Measurements from ENCODE around the gene DAB1.
"Not testable (repeated sequence)": the region's sequence is repeated elsewhere in the genome, so short reads cannot be mapped to it uniquely, and the experiment has no call there.

The DAB1 gene

GRCh38 chr1:57111175-57111574 lies 312.7 kb downstream of the DAB1 start:
- DNase-seq = no peak

- no peak for DNase-seq
Observed at GRCh38 chr1:57109883-57110282, 314.0 kb downstream of the DAB1 start.

- DNase-seq = no peak
Observed at GRCh38 chr1:57109247-57109646, 314.6 kb downstream of the DAB1 start.

GRCh38 chr1:57106296-57106695 lies 317.6 kb downstream of the DAB1 start:
- DNase-seq = no peak

- no peak for DNase-seq
Observed at GRCh38 chr1:57102561-57103326, 321.1 kb downstream of the DAB1 start.

GRCh38 chr1:57101209-57101608 lies 322.7 kb downstream of the DAB1 start:
- no peak for DNase-seq

GRCh38 chr1:57094749-57095148 lies 329.1 kb downstream of the DAB1 start:
- DNase-seq = no peak

- DNase-seq = no peak
Observed at GRCh38 chr1:57093122-57093521, 330.7 kb downstream of the DAB1 start.

GRCh38 chr1:57091642-57092041 lies 332.2 kb downstream of the DAB1 start:
- no peak for DNase-seq

- DNase-seq = no peak
Observed at GRCh38 chr1:57089855-57090254, 334.0 kb downstream of the DAB1 start.

- DNase-seq = no peak
Observed at GRCh38 chr1:57089221-57089620, 334.6 kb downstream of the DAB1 start.

GRCh38 chr1:57088653-57089052 lies 335.2 kb downstream of the DAB1 start:
- no peak for DNase-seq

- not testable (repeated sequence) for DNase-seq
Observed at GRCh38 chr1:57087660-57088059, 336.2 kb downstream of the DAB1 start.

GRCh38 chr1:57086154-57086553 lies 337.7 kb downstream of the DAB1 start:
- DNase-seq = no peak

GRCh38 chr1:57084701-57085100 lies 339.2 kb downstream of the DAB1 start:
- no peak for DNase-seq

GRCh38 chr1:57082711-57083439 lies 341.0 kb downstream of the DAB1 start:
- no peak for DNase-seq

- no peak for DNase-seq
Observed at GRCh38 chr1:57079454-57080157, 344.3 kb downstream of the DAB1 start.

GRCh38 chr1:57072401-57073110 lies 351.3 kb downstream of the DAB1 start:
- no peak for DNase-seq

GRCh38 chr1:57067863-57068262 lies 356.0 kb downstream of the DAB1 start:
- no peak for DNase-seq

GRCh38 chr1:57066980-57067610 lies 356.8 kb downstream of the DAB1 start:
- no peak for DNase-seq

GRCh38 chr1:57065442-57065841 lies 358.4 kb downstream of the DAB1 start:
- DNase-seq = no peak

- DNase-seq = no peak
Observed at GRCh38 chr1:57064379-57065140, 359.3 kb downstream of the DAB1 start.

Data from SHP77 treated with DMSO at 0.1 percent for 48 hours (cell line).